Mononuclear cell (primary cell): ENCODE measurements around the gene IGFALS. TPM values are rescaled to one million over a fixed set of nuclear protein-coding genes. Genes with fewer than 3 reads are reported as not detected.

Experiments
- H3K27me3 ChIP-seq: 2 replicates; pipeline ENCODE4 v1.6.0; 2011; ENCODE audit warnings: low read length, control low read depth; ENCODE audit not compliant: insufficient read depth
- H3K4me1 ChIP-seq: 2 replicates; pipeline ENCODE4 v1.5.1; 2011; ENCODE audit warnings: mild to moderate bottlenecking, low read length, control low read depth; ENCODE audit not compliant: insufficient read depth
- H3K4me3 ChIP-seq: 2 replicates; pipeline ENCODE4 v1.5.1; 2011; ENCODE audit warnings: mild to moderate bottlenecking, low read length, moderate library complexity
- H3K9me3 ChIP-seq: 2 replicates; pipeline ENCODE4 v1.5.1; 2011; ENCODE audit warnings: low read depth, mild to moderate bottlenecking, control low read depth, low read length
- total RNA-seq: library from RNA; depleted of rRNA; stranded (reverse); fragments of >200 nt; gene quantifications from one replicate; pipeline ENCODE4 v1.2.3, GENCODE V29; 2012

The IGFALS gene
- total RNA-seq, 1 donor: 0.63 TPM

DNA sequence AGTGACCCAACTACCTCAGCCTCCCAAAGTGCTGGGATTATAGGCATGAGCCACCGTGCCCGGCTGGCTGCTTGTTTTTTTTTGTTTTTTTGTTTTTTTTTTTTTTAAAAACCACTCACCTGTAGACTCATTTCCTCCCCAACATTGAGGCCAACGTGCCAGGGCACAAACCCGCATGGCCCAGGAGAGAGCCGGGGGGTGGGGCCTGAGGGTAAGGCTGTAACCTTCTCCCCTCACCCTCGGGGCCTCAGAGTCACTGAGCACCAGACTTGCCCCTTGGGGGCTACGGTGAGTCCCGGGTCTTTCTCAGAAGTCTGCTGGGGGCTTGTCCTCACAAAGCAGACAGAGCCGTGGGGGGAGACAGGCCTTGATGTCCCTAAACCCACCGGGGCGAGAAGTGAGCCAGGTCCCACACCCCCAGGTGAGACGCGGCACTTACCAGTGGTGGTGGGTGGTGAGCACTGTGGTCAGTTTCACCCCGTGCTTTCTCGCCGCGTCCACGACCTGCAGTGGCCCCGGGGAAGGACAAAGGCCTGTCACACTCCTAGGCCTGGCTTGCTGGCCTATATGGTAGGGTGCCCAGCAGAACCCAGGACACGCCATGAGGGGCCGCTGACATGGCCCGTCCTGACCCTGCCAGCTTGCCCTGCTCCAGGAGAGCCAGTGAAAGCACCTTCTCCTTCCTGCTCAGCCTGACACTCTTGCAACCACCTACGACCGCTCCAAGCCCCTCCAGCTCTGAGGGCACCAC lies 28.5 kb upstream of the IGFALS start:
- no peaks in the 10 kb centered on the region for H3K9me3 ChIP-seq
- no peak overlapping the region for H3K4me3 ChIP-seq
- H3K4me1 ChIP-seq: peaks cover 21% of the 10 kb centered on the region

GRCh38 chr16:1820946-1821290 lies 27.4 kb upstream of the IGFALS start:
- Histone ChIP-seq H3K4me1 (peaks cover 21% of the 10 kb centered on the region), H3K4me3 (no peak overlapping the region), H3K27me3 (no peaks in the 10 kb centered on the region), H3K9me3 (no peaks in the 10 kb centered on the region)

More for the DNA sequence above, 28.5 kb upstream of the IGFALS start:
- H3K27me3 ChIP-seq: no peaks in the 10 kb centered on the region

- no peaks in the 10 kb centered on the region for H3K9me3 ChIP-seq
Measured at GRCh38 chr16:1820096-1820945, 26.8 kb upstream of the IGFALS start.

GRCh38 chr16:1819611-1820010 lies 26.1 kb upstream of the IGFALS start:
- peaks cover 8% of the 10 kb centered on the region for H3K4me1 ChIP-seq
- H3K4me3 ChIP-seq: no peak overlapping the region

More at GRCh38 chr16:1820096-1820945, 26.8 kb upstream of the IGFALS start:
- H3K27me3 ChIP-seq: no peaks in the 10 kb centered on the region
- peaks cover 15% of the 10 kb centered on the region for H3K4me1 ChIP-seq
- H3K4me3 ChIP-seq: no peak overlapping the region

GRCh38 chr16:1818873-1819525 lies 25.5 kb upstream of the IGFALS start:
- H3K9me3 ChIP-seq: no peaks in the 10 kb centered on the region
- no peak overlapping the region for H3K4me3 ChIP-seq
- no peaks in the 10 kb centered on the region for H3K27me3 ChIP-seq
- H3K4me1 ChIP-seq: peaks cover 2% of the 10 kb centered on the region

More at GRCh38 chr16:1819611-1820010, 26.1 kb upstream of the IGFALS start:
- H3K27me3 ChIP-seq: no peaks in the 10 kb centered on the region
- no peaks in the 10 kb centered on the region for H3K9me3 ChIP-seq

GRCh38 chr16:1818204-1818872 lies 24.8 kb upstream of the IGFALS start:
- H3K27me3 ChIP-seq: no peaks in the 10 kb centered on the region
- no peak overlapping the region for H3K4me3 ChIP-seq
- no peaks in the 10 kb centered on the region for H3K4me1 ChIP-seq
- no peaks in the 10 kb centered on the region for H3K9me3 ChIP-seq

DNA sequence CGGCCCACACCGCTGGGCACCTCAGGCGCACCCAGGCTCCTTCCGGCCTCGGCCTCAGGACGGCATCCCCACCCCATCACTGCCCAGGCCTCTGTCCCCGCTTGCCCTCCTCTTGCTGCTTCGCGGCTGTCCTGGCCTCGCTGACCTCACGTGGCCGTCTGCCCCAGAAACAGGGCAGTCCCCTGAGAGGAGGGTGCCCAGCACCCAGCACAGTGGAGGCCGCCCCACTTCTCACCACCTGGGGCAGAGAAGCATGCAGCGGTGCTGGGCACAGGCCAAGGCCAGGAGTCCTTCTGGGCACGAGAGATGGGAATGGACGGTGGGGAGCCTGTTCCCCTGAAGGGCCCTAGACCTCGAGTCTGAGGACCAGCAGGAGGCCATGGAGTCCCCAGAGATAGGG lies 24.2 kb upstream of the IGFALS start:
- no peaks in the 10 kb centered on the region for H3K27me3 ChIP-seq
- no peaks in the 10 kb centered on the region for H3K4me1 ChIP-seq
- H3K4me3 ChIP-seq: no peak overlapping the region
- H3K9me3 ChIP-seq: no peaks in the 10 kb centered on the region

GRCh38 chr16:1817276-1817589 lies 23.7 kb upstream of the IGFALS start:
- no peaks in the 10 kb centered on the region for H3K4me1 ChIP-seq
- H3K9me3 ChIP-seq: no peaks in the 10 kb centered on the region
- H3K4me3 ChIP-seq: no peak overlapping the region
- no peaks in the 10 kb centered on the region for H3K27me3 ChIP-seq

- Histone ChIP-seq H3K4me1 (no peaks in the 10 kb centered on the region), H3K9me3 (no peaks in the 10 kb centered on the region), H3K4me3 (no peak overlapping the region), H3K27me3 (no peaks in the 10 kb centered on the region)
Measured at GRCh38 chr16:1816396-1817275, 23.1 kb upstream of the IGFALS start.

GRCh38 chr16:1815461-1815860 lies 22.0 kb upstream of the IGFALS start:
- Histone ChIP-seq H3K4me1 (no peaks in the 10 kb centered on the region), H3K9me3 (no peaks in the 10 kb centered on the region), H3K4me3 (no peak overlapping the region)

DNA sequence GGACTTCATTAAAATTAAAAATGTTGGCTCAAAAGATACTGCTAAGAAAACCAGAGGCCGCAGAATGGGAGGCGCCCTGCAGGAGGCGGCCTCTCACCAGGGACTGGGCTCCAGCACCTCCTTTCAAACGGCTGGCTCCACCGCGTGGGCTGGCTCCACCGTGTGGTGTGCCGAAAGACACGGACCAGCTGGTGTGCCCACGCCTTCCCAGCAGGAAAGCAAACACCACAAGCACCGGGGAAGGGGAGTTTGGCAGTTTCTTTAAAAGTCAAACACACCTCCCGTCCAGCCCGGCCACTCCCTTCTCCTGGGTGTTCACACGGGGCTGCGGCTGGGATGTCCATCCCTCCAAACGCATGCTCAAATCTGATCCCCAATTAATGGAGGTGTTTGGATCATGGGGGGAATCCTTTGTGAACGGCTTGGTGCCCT lies 19.2 kb upstream of the IGFALS start:
- Histone ChIP-seq H3K4me1 (no peaks in the 10 kb centered on the region), H3K9me3 (no peaks in the 10 kb centered on the region), H3K27me3 (no peaks in the 10 kb centered on the region), H3K4me3 (no peak overlapping the region)

More at GRCh38 chr16:1815461-1815860, 22.0 kb upstream of the IGFALS start:
- no peaks in the 10 kb centered on the region for H3K27me3 ChIP-seq

DNA sequence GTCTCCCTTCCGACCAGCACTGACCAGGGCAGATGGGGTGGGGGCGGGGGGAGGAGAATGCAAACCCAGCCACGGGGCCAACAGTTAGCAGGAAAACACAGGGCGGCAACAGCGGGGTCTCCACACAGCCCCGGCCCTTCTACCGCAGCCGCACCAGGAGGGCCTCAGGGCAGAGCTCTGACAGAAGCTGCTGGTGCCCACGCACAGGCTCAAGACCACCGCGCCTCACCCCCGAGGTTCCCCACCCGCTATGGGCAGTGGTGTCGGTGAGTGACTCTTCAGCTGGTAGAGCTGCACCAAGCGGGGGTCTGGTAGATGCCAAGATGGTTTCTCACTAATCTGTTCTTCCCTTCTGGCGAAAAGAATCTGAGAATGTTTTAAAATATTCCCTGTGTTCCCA lies 17.0 kb upstream of the IGFALS start:
- no peak overlapping the region for H3K4me3 ChIP-seq
- H3K9me3 ChIP-seq: no peaks in the 10 kb centered on the region
- H3K27me3 ChIP-seq: no peaks in the 10 kb centered on the region
- no peaks in the 10 kb centered on the region for H3K4me1 ChIP-seq

DNA sequence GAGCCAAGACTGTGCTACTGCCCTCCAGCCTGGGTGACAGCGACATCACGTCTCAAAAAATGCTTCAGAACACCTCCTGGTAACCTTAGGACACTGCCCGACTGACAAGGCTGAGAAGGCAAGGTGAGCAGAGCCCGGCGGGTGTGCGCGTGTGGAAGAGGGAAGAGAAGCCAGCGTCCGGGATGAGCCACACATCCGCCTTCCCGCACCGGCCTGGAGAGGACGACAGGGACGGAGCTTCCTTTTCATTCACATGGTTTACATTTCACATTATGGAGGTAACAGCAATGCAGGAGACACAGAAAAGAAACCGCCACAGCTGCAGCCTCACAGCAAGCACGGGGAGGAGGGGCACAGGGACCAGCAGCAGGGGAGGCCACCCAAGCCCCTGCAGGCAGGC lies 16.6 kb upstream of the IGFALS start:
- no peaks in the 10 kb centered on the region for H3K27me3 ChIP-seq
- no peaks in the 10 kb centered on the region for H3K9me3 ChIP-seq
- H3K4me3 ChIP-seq: no peak overlapping the region

DNA sequence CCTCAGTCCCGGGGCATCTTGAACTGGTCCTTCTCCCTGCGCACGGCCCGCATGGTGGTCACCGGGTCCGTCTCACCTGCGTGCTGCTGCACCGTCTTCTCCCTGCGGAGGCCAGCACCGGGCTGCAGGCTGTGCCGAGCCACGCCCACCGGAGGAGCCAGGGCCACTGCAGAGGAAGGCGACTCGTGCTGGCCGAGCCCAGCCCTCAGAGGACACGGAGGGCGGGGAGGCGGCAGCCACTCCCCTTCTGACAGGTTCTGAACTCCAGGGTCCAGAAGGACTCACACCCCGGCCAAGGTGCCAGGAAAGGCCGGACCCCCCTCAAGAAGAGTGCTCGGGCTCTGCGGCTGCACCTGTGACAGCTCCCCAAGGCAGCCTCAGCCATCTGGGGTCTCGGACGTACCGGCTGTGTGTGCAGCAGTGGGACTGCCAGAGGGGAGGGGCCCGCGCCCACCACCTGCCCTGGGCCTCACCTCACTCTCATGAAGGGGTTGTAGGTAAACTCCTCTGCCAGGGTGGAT lies 15.8 kb upstream of the IGFALS start:
- H3K9me3 ChIP-seq: no peaks in the 10 kb centered on the region
- H3K4me3 ChIP-seq: no peak overlapping the region
- no peaks in the 10 kb centered on the region for H3K27me3 ChIP-seq
- no peaks in the 10 kb centered on the region for H3K4me1 ChIP-seq

More for the DNA sequence above, 16.6 kb upstream of the IGFALS start:
- no peaks in the 10 kb centered on the region for H3K4me1 ChIP-seq
